H9 (cell line): Measurements from ENCODE around the gene SELENOV. TPM values are rescaled to one million over a fixed set of nuclear protein-coding genes. Genes with fewer than 3 reads are reported as not detected.

Experiments
- DNase-seq: peaks from one replicate; pipeline ENCODE4 v3.0.0-alpha.2; 2017
- H2AFZ ChIP-seq: one replicate; pipeline ENCODE4 v1.6.1; 2013; ENCODE audit warnings: mild to moderate bottlenecking, low read length, control low read depth, moderate library complexity
- H2AK5ac ChIP-seq: 2 replicates; pipeline ENCODE4 v1.6.1; 2013; ENCODE audit warnings: low read length, control low read depth, mixed read lengths; ENCODE audit not compliant: insufficient read length
- H2BK120ac ChIP-seq: one replicate; pipeline ENCODE4 v1.6.1; 2013; ENCODE audit warnings: low read depth, mild to moderate bottlenecking, low read length, control low read depth, inconsistent platforms; ENCODE audit not compliant: poor library complexity, severe bottlenecking
- H2BK12ac ChIP-seq: 2 replicates; pipeline ENCODE4 v1.6.1; 2013; ENCODE audit warnings: low read length, control low read depth, mixed read lengths, low read depth; ENCODE audit not compliant: insufficient read length
- H2BK15ac ChIP-seq: 2 replicates; pipeline ENCODE4 v1.6.1; 2013; ENCODE audit warnings: low read depth, low read length, control low read depth
- H2BK20ac ChIP-seq: one replicate; pipeline ENCODE4 v1.6.1; 2013; ENCODE audit warnings: low read depth, mild to moderate bottlenecking, low read length, control low read depth, inconsistent platforms; ENCODE audit not compliant: poor library complexity, severe bottlenecking
- H2BK5ac ChIP-seq: 2 replicates; pipeline ENCODE4 v1.6.1; 2013; ENCODE audit warnings: low read length, control low read depth, mixed read lengths; ENCODE audit not compliant: insufficient read length
- H3K14ac ChIP-seq: 2 replicates; pipeline ENCODE4 v1.6.1; 2013; ENCODE audit warnings: low read length, control low read depth; ENCODE audit not compliant: insufficient read depth
- H3K18ac ChIP-seq: 2 replicates; pipeline ENCODE4 v1.6.1; 2013; ENCODE audit warnings: low read depth, mild to moderate bottlenecking, mixed read lengths, low read length, control low read depth; ENCODE audit not compliant: insufficient read length
- H3K23ac ChIP-seq: 2 replicates; pipeline ENCODE4 v1.6.1; 2013; ENCODE audit warnings: low read length, control low read depth, mixed read lengths, low read depth; ENCODE audit not compliant: insufficient read length
- H3K23me2 ChIP-seq: 2 replicates; pipeline ENCODE4 v1.6.1; 2013; ENCODE audit warnings: low read depth, mild to moderate bottlenecking, mixed read lengths, low read length, control low read depth; ENCODE audit not compliant: insufficient read length, poor library complexity, severe bottlenecking
- H3K27ac ChIP-seq: 2 replicates; pipeline ENCODE4 v1.5.1; 2013; ENCODE audit warnings: low read length, control low read depth, mixed read lengths, low read depth; ENCODE audit not compliant: insufficient read length
- H3K27me3 ChIP-seq: 2 replicates; pipeline ENCODE4 v1.6.1; 2013; ENCODE audit warnings: low read length, control low read depth, inconsistent platforms; ENCODE audit not compliant: insufficient read depth
- H3K4ac ChIP-seq: 2 replicates; pipeline ENCODE4 v1.6.1; 2013; ENCODE audit warnings: low read depth, mild to moderate bottlenecking, control low read depth, inconsistent platforms, low read length, moderate library complexity
- H3K4me1 ChIP-seq: 2 replicates; pipeline ENCODE4 v1.6.1; 2013; ENCODE audit warnings: low read length, control low read depth, inconsistent platforms; ENCODE audit not compliant: insufficient read depth
- H3K4me2 ChIP-seq: 2 replicates; pipeline ENCODE4 v1.6.1; 2013; ENCODE audit warnings: low read length, control low read depth, mixed read lengths; ENCODE audit not compliant: insufficient read length, insufficient read depth
- H3K56ac ChIP-seq: 2 replicates; pipeline ENCODE4 v1.6.1; 2013; ENCODE audit warnings: low read depth, mild to moderate bottlenecking, mixed read lengths, low read length, control low read depth; ENCODE audit not compliant: insufficient read length
- H3K79me1 ChIP-seq: 2 replicates; pipeline ENCODE4 v1.6.1; 2013; ENCODE audit warnings: low read depth, mild to moderate bottlenecking, moderate library complexity, low read length, control low read depth, inconsistent platforms; ENCODE audit not compliant: insufficient read depth, poor library complexity, severe bottlenecking
- H3K79me2 ChIP-seq: 2 replicates; pipeline ENCODE4 v1.6.1; 2013; ENCODE audit warnings: low read length, control low read depth, inconsistent platforms; ENCODE audit not compliant: insufficient read depth
- H3K9ac ChIP-seq: 2 replicates; pipeline ENCODE4 v1.6.1; 2013; ENCODE audit warnings: low read length, control low read depth, mixed read lengths; ENCODE audit not compliant: insufficient read length; ENCODE audit errors: extremely low read depth
- H3K9me3 ChIP-seq: one replicate; pipeline ENCODE4 v1.6.1; 2013; ENCODE audit warnings: low read depth, low read length, inconsistent platforms; ENCODE audit not compliant: control insufficient read depth
- H3T11ph ChIP-seq: one replicate; pipeline ENCODE4 v1.6.1; 2013; ENCODE audit warnings: mild to moderate bottlenecking, low read length, control low read depth, inconsistent platforms
- H4K20me1 ChIP-seq: one replicate; pipeline ENCODE4 v1.6.1; 2013; ENCODE audit not compliant: control insufficient read depth, insufficient read length, insufficient read depth
- H4K5ac ChIP-seq: 2 replicates; pipeline ENCODE4 v1.6.1; 2013; ENCODE audit warnings: low read depth, mild to moderate bottlenecking, mixed read lengths, low read length, control low read depth; ENCODE audit not compliant: insufficient read length
- H4K8ac ChIP-seq: replicated peaks from 2 replicates; pipeline ENCODE4 v1.6.1; 2013; ENCODE audit warnings: low read length, control low read depth, mixed read lengths, low read depth; ENCODE audit not compliant: insufficient read length
- H4K91ac ChIP-seq: 2 replicates; pipeline ENCODE4 v1.6.1; 2013; ENCODE audit warnings: low read depth, mild to moderate bottlenecking, moderate library complexity, mixed read lengths, low read length, control low read depth; ENCODE audit not compliant: insufficient read length
- H3K27ac Mint-ChIP-seq, 3 experiments: 2 replicates in 2 of 3; 3 replicates in 1 of 3; pipeline ENCODE4 v1.8.0; 2020 to 2021; ENCODE audit warnings: mixed read lengths in 3 of 3, mild to moderate bottlenecking in 1 of 3, moderate library complexity in 1 of 3
- H3K27me3 Mint-ChIP-seq: 2 replicates; pipeline ENCODE4 v1.8.0; 2021; ENCODE audit warnings: low read depth, mild to moderate bottlenecking, moderate library complexity, mixed read lengths
- H3K36me3 Mint-ChIP-seq, 3 experiments: 2 replicates in 2 of 3; 3 replicates in 1 of 3; pipeline ENCODE4 v1.8.0; 2020 to 2021; ENCODE audit warnings: low read depth in 3 of 3, mixed read lengths in 3 of 3; ENCODE audit not compliant: insufficient read depth in 1 of 3
- H3K4me1 Mint-ChIP-seq, 2 experiments: 2 replicates each; pipeline ENCODE4 v1.8.0; 2020; ENCODE audit warnings: mixed read lengths in 2 of 2
- H3K4me3 Mint-ChIP-seq, 2 experiments: 2 replicates in 1 of 2; 3 replicates in 1 of 2; pipeline ENCODE4 v1.8.0; 2020 to 2021; ENCODE audit warnings: mild to moderate bottlenecking in 2 of 2, mixed read lengths in 2 of 2, moderate library complexity in 1 of 2
- H3K9me3 Mint-ChIP-seq, 2 experiments: 2 replicates in 1 of 2; 3 replicates in 1 of 2; pipeline ENCODE4 v1.8.0; 2020; ENCODE audit warnings: mild to moderate bottlenecking in 2 of 2, mixed read lengths in 2 of 2, moderate library complexity in 1 of 2
- WGBS: extraction: QIAGEN DNeasy Blood & Tissue Kit; methylation state at CpG from one replicate; pipeline ENCODE4 v1.1.7; 2013; ENCODE audit warnings: missing lambda C conversion rate, low lambda C conversion rate, mixed read lengths; ENCODE audit not compliant: insufficient read length; ENCODE audit errors: extremely low coverage; 5-methylcytosine and 5-hydroxymethylcytosine counted together
- total RNA-seq: library from RNA; stranded (reverse); gene quantifications from 2 replicates; pipeline ENCODE4 v1.2.1, GENCODE V29; 2021
- TF ChIP-seq, protein P1 (sequence below): fragments of 200-600 bp; sonication (generic); conservative IDR thresholded peaks from 3 replicates; pipeline ENCODE4 v1.8.0; 2021; ENCODE audit warnings: antibody characterized with exemption, mild to moderate bottlenecking

SELENOV gene
- total RNA-seq, 1 experiment from 2014 or later = 6.9 TPM

DNA sequence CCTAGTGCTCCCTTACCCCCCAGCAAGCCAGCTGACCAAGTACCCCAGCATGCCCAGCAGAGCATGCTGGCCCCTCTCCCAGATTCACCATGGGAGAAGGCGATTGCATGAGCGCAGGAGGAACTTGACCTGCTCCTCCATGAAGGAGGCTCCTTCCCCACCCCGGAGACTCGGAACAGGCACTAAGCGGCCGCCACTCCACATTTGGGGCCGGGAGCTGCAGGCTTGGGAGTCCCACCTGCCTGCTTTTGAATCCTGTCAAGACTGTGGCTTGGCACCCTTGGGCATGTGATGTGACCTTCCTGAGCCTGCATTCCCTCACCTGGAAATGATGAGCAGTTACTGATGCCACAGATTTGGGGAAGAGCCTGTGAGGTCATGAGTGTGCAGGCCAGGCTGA is 47.0 kb upstream of the SELENOV start:
- no peaks in the 10 kb centered on the region for H3K79me1 ChIP-seq

More for the DNA sequence above, 47.0 kb upstream of the SELENOV start:
- no peak overlapping the region for H3K27ac ChIP-seq
- Mint-ChIP-seq H3K9me3 (no peaks in the 10 kb centered on the region), H3K27ac (no peak overlapping the region), H3K36me3 (peaks cover 48 to 86% (median 86%) of the 10 kb centered on the region in 3 experiments), H3K27me3 (no peaks in the 10 kb centered on the region; the same call in 1 of the 2 replicates), H3K4me3 (no peak overlapping the region), H3K4me1 (no peaks in the 10 kb centered on the region)
- H2AK5ac ChIP-seq = no peak overlapping the region
- H3K4me1 ChIP-seq = no peaks in the 10 kb centered on the region
- no peak overlapping the region for H2BK15ac ChIP-seq
- WGBS = no CpG with 5 or more reads among the region's 7 CpGs
- no peak overlapping the region for H3K56ac ChIP-seq
- no peak overlapping the region for H3K14ac ChIP-seq
- no peaks in the 10 kb centered on the region for H3K79me2 ChIP-seq
- H2BK12ac ChIP-seq = no peak overlapping the region
- no peak overlapping the region for H4K91ac ChIP-seq
- no peak overlapping the region for H4K5ac ChIP-seq
- no peak overlapping the region for H3K4ac ChIP-seq
- no peak overlapping the region for H4K8ac ChIP-seq
- no peak overlapping the region for H2AFZ ChIP-seq
- no peak overlapping the region for H3K23ac ChIP-seq
- no peaks in the 10 kb centered on the region for H3K27me3 ChIP-seq
- DNase-seq = no peak
- no peaks in the 10 kb centered on the region for H3K9me3 ChIP-seq
- TF ChIP-seq, protein P1, sequence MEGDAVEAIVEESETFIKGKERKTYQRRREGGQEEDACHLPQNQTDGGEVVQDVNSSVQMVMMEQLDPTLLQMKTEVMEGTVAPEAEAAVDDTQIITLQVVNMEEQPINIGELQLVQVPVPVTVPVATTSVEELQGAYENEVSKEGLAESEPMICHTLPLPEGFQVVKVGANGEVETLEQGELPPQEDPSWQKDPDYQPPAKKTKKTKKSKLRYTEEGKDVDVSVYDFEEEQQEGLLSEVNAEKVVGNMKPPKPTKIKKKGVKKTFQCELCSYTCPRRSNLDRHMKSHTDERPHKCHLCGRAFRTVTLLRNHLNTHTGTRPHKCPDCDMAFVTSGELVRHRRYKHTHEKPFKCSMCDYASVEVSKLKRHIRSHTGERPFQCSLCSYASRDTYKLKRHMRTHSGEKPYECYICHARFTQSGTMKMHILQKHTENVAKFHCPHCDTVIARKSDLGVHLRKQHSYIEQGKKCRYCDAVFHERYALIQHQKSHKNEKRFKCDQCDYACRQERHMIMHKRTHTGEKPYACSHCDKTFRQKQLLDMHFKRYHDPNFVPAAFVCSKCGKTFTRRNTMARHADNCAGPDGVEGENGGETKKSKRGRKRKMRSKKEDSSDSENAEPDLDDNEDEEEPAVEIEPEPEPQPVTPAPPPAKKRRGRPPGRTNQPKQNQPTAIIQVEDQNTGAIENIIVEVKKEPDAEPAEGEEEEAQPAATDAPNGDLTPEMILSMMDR = no peak
- no peak overlapping the region for H2BK120ac ChIP-seq
- no peak overlapping the region for H3K4me2 ChIP-seq
- no peaks in the 10 kb centered on the region for H3K23me2 ChIP-seq
- H2BK5ac ChIP-seq = no peak overlapping the region
- no peak overlapping the region for H3K9ac ChIP-seq
- no peak overlapping the region for H3K18ac ChIP-seq
- peaks cover 3% of the 10 kb centered on the region for H4K20me1 ChIP-seq
- H2BK20ac ChIP-seq = no peak overlapping the region
- H3T11ph ChIP-seq = no peak overlapping the region
